Body of pancreas (tissue), 4 donors: ENCODE results near the gene TMEM97.

Experiments
- CTCF ChIP-seq, 7 experiments: fragments of 450-650 bp in 4 of 7; fragments of 200-600 bp in 3 of 7; sonication (generic) in 3 of 7; IDR thresholded peaks; one replicate each; pipeline ENCODE4 v1.5.1; 2016 to 2019; ENCODE audit warnings: antibody characterized with exemption in 7 of 7
- POLR2A ChIP-seq, 3 donors: fragments of 450-650 bp; IDR thresholded peaks; one replicate each; pipeline ENCODE4 v1.6.1; 2016; ENCODE audit warnings: antibody characterized with exemption in 3 of 3, mild to moderate bottlenecking in 2 of 3

GRCh38 chr17:28276011-28276410 lies 43.0 kb upstream of the TMEM97 start:
- TF ChIP-seq POLR2A (IDR thresholded peaks at IDR 0.05): no peak
- TF ChIP-seq CTCF (IDR thresholded peaks at IDR 0.05): peak in 1 of 7 experiments; percentile 30
